ENCODE measurements around the gene TUB. TPM values are rescaled to one million over a fixed set of nuclear protein-coding genes. Genes with fewer than 3 reads are reported as not detected.

TUB gene
- total RNA-seq, 1 experiment from 2014 or later, result not detected

GRCh38 chr11:8068605-8069221, 12.3 kb upstream of the TUB start:
- DNase-seq (ENCODE audit: low spot score), result peak; percentile 14

GRCh38 chr11:8069771-8070170, 11.2 kb upstream of the TUB start:
- DNase-seq (ENCODE audit: low spot score), result no peak

GRCh38 chr11:8070417-8071115, 10.4 kb upstream of the TUB start:
- DNase-seq (ENCODE audit: low spot score), result peak; percentile 41

GRCh38 chr11:8071616-8072581, 9.1 kb upstream of the TUB start:
- no peak for DNase-seq (ENCODE audit: low spot score)

GRCh38 chr11:8075119-8075726, 5.8 kb upstream of the TUB start:
- no peak for DNase-seq (ENCODE audit: low spot score)

- no peak for DNase-seq (ENCODE audit: low spot score)
Measured at GRCh38 chr11:8079111-8079675, 1.8 kb upstream of the TUB start.

- DNase-seq (ENCODE audit: low spot score), result no peak
Measured at GRCh38 chr11:8080069-8080670, 841 bp upstream of the TUB start.

- no peak for DNase-seq (ENCODE audit: low spot score)
Measured at GRCh38 chr11:8081591-8082250, 710 bp downstream of the TUB start.

- DNase-seq (ENCODE audit: low spot score), result no peak
Measured at GRCh38 chr11:8082391-8083087, 1.5 kb downstream of the TUB start.

GRCh38 chr11:8083088-8083395, 2.0 kb downstream of the TUB start:
- no peak for DNase-seq (ENCODE audit: low spot score)

- DNase-seq (ENCODE audit: low spot score), result no peak
Measured at GRCh38 chr11:8083871-8084281, 2.9 kb downstream of the TUB start.

- DNase-seq (ENCODE audit: low spot score), result no peak
Measured at GRCh38 chr11:8084352-8084751, 3.3 kb downstream of the TUB start.

- no peak for DNase-seq (ENCODE audit: low spot score)
Measured at GRCh38 chr11:8085011-8085645, 4.1 kb downstream of the TUB start.

- no peak for DNase-seq (ENCODE audit: low spot score)
Measured at GRCh38 chr11:8086001-8086479, 5.0 kb downstream of the TUB start.

GRCh38 chr11:8086571-8086970, 5.6 kb downstream of the TUB start:
- DNase-seq (ENCODE audit: low spot score), result no peak

- DNase-seq (ENCODE audit: low spot score), result no peak
Measured at GRCh38 chr11:8087185-8087584, 6.2 kb downstream of the TUB start.

GRCh38 chr11:8087756-8088155, 6.7 kb downstream of the TUB start:
- DNase-seq (ENCODE audit: low spot score), result no peak

- DNase-seq (ENCODE audit: low spot score), result no peak
Measured at GRCh38 chr11:8089791-8090510, 8.9 kb downstream of the TUB start.

GRCh38 chr11:8090756-8091155, 9.7 kb downstream of the TUB start:
- DNase-seq (ENCODE audit: low spot score), result peak; percentile 30
